SK-N-DZ (cell line): ENCODE measurements around the gene EPN2.

ENCODE experiments used
- DNase-seq: peaks from one replicate; pipeline ENCODE4 v3.0.0-alpha.2; 2015; ENCODE audit warnings: low spot score

EPN2 gene

DNA sequence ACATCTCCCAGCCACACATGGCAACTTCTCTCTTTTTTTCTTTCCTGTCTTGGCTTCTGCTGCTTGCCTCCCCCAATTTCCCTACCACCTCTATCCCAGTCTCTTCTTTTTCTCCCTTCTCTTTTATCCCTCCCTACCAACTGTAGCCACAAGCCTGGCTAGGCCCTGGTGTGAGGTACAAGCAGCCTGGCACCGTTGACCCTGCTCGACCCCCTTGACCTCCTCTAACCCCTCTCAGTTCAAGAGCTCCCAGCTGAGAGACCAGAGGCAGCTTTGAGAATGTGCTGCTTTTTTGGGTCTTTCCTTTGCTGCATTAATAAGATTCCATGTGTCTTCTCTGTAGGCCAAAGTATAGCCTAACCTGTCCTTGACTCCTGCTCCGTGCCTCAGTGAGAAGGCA is 93.1 kb downstream of the EPN2 start:
- no peak for DNase-seq

DNA sequence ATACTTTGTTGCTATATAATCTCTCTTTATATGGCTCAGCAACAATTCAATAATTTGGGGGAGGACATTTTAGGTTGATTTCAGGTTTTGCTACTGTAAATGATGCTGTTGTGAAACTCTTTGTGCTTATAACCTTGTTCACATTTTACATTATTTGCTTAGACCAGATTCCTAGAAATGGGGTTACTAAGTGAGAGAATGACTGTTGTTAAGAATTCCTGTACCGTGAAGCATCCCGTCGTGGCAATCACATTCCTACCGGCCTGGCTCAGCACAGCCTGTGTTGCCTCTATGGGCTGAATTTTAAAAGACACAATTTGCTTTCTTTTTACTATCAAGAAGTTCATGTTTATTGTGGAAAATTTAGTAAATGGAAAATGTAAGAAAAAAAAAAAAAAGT is 94.0 kb downstream of the EPN2 start:
- DNase-seq = no peak

DNA sequence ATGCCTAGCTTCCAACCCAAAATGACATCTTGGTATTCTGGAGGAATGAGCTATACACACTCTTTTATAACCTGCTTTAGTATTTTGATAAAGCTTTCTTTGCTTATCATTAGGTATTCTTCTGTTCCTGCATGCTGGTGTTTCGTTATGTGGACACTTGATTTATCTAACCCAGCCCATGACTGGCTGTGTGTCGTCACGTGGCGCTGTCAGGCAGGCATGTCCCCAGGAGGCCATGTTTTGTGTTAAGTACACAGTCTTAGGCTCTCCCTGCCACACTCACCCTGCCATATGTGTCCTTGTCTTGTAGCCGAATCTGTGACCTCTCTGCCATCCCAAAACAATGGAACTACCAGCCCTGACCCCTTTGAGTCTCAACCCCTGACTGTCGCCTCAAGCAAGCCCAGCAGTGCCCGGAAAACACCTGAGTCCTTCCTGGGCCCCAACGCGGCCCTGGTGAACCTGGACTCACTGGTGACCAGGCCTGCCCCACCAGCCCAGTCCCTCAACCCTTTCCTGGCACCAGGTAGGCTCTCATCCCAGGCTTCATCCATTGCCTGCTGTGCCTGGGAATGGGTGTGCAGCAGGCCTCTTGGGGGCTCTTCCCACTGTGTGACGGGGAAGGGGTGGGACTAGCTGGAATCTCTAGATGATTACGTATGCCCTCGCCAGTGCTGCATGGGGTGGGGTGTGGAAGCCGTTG is 94.5 kb downstream of the EPN2 start:
- DNase-seq = no peak

DNA sequence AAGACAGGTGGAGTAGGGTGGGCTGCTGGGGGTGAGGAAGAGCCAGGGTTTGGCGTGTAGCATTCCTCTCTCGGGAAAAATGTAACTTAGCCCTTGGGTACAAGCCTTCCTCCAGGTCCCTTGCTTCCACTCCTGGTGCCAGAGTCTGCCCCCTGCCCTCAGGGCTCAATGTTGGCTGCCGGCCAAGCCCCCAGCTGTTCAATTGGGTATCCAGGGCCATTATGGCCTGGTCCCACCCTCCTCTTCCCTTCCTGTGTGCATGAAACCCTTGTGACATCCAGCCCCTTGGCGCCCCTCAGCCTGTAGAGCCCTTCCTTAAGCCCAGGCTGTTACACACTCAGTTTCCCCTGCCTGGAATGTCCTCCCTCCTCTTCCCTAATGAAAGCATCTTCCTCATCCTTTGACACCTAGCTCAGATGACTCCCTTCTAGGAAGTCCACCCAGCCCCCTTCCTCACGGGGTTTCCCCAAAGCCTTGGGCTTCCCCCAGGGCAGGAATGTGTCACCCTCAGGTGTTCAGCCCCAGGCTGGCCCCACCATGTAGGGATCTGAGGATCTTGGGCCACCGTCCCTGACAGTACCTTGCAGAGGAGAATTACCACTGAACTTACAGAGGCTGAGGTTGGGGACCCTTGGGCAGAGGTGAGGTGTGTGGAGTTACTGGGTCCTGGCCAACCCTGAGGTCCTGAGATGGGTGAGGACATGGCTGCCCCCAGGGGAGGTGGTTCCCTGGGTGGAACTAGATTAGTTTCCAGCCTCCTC is 95.4 kb downstream of the EPN2 start:
- no peak for DNase-seq

DNA sequence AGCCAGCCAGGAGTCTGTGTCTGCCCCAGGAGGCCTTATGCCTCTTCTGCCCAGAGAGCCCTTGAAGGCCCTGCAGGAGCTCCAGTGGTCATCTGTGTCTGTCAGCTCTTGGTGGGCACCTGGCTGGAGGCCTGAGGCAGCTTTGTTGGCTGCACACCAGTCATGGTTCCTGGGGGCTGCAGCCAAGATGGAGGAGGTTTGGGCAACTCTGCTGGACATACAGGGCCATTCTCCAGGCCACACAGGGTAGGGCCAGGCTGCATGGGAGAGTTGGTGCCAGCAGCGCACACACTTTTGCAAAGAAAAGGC is 95.9 kb downstream of the EPN2 start:
- DNase-seq = no peak

DNA sequence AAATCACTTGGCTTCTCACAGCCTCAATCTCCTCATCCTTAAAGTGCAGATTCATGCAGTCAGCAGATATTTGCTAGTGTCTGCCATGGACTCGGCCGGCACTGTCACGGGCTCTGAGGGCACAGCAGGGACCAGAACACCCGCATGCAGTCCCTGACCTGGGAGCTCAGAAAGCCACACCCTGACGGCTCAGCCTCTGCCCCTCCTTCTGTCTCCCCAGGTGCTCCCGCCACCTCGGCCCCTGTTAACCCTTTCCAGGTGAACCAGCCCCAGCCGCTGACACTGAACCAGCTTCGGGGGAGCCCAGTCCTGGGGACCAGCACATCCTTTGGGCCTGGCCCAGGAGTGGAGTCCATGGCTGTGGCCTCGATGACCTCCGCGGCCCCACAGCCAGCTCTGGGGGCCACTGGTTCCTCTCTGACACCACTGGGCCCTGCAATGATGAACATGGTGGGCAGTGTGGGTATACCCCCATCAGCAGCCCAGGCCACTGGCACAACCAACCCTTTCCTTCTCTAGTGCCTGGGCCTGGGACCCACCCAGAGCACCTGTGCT is 96.6 kb downstream of the EPN2 start:
- DNase-seq = no peak

DNA sequence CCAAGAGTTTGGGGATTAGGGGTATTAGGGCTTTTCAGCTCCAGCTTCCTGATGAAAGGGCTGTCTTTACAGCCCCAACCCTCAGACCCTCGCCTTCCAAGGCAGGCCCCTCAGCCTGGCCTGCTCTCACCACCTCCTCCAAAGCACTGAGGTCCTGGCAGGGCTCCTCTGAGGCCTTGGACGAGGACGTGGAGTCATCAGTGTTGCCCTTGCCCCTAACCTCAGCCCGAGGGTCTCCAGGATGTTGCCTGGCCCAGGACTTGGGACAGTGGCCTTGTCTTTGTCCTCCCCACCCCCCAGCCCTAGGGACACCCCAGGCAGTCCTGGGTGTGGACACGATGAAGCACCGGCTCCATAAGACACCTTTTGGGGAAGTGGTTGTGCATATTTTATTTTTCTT is 97.2 kb downstream of the EPN2 start:
- no peak for DNase-seq

DNA sequence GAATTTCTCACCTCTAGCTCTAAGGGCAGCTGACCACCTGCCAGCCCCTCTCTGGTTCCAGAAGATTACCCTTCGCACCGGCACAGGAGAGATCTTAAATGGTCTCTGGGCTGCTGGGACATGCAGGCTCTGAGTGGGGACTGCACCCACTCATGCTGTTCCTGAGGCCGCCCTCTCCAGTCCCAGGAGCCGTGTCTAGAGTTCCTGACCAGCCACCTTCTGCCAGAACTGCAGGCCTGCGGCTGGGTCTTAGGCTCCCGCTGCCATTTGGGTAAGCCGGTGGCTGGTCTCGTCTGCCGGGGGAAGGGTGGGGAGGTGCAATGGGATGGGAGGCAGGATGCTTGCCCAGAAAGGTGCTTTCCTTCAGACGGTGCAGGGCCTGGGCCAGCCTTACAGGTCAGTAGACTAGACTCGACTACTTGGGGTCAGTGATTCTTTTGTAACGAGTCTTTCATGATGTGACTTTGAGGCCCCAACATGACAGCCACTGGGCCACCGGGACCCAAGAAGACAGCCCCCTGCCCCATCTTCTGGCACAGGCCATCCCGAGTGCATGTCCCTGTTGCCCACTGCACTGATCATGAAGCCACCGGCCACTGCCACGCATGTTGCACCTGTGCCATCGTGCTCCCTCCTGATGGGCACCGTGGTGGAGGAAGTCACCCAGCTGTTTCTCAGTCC is 98.9 kb downstream of the EPN2 start:
- DNase-seq = no peak

DNA sequence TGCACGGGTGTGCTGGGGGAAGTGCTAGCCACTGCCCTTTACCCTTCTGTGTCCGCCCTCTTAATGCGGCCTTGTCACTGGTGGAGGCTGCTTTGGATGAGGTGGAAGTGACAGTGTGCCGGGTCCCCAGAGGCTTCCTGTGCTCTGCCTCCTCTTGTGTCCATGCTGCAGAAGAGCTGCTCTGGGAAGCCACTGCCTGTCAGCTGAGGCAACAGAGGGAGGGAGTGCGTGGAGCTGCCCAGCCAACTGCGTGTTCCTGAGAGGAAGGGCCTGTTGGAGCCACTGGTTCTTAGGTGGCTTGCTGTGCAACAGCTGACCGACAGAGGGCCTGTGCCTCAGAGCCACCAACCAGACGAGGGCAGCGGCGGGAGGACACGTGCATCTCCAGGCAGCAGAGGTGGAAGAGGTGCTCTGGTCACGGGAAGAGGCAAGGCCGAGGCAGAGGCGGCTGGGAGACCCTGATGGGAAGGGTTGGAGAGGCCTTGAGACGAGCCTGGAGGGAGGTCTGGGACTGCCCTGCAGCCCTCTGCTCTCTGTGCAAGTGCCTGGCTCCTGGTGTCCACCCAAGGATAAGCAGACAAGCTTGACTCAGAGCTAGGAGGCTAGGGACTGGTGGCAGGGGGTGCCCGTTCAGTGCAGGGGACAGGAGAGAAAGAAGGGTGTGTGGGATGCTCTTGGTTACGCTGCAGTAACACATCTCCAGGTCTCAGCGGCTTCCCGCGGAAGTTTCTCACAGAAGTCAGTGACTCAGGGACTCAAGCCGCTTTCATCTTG is 100.0 kb downstream of the EPN2 start:
- DNase-seq = no peak

DNA sequence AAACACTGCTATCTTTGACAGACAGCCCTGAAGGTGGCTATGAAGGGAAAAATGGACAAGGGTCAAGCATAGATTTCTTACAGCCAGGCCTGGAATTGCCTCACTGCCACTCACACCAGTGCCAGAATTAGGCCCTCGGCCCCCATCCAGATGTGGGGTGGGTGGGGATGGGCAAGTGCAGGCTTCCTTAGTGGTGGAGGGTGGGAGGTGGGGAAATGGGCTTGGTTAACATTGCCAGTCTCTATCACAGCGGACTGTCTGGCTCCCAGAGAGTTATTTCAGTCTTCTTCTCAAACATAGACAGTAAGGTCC is 100.5 kb downstream of the EPN2 start:
- DNase-seq = no peak

DNA sequence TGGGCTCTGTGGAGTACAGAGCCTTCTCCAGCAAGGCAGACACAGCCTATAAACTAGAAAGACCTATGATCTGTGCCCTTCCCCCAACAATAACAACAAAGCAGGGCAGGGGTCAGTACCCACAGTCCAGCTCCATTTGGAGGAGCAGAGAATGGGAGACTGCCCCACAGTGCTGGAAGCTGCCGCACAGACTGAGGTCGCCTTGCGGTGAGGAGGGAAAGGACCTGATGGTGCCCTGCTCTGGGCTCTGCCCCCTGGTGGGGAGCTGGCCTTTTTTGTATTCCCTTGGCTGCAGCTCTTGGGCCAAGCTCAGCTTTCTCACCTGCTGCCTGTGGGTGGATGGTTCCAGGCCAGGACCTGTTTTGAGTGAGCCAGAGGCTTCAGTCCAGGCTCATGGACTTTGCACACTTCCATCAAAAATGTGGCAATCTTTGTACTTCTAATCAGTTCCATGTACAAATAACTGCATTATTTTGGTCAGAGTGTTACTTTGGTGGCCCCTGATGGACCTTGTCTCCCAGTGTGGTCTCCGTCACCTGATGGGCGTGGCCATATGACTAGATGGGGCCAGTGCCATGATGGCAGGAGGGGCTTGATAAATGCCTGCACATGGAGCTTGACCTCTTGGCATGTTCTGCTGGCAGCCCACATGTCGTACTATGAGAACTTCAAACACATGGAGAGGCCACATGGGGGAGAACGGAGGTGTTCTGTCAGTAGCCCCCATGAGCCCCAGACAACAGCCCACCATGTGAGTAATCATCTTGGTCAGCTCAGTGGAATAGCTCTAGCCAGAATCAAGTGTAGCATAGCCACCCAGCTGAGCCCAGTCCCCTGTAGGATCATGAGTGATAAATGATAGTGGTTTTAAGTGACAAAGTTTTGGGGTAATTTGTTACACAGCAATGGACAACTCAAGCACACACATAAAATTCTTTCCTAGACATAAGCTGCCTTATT is 101.1 kb downstream of the EPN2 start:
- DNase-seq = peak; percentile 45

DNA sequence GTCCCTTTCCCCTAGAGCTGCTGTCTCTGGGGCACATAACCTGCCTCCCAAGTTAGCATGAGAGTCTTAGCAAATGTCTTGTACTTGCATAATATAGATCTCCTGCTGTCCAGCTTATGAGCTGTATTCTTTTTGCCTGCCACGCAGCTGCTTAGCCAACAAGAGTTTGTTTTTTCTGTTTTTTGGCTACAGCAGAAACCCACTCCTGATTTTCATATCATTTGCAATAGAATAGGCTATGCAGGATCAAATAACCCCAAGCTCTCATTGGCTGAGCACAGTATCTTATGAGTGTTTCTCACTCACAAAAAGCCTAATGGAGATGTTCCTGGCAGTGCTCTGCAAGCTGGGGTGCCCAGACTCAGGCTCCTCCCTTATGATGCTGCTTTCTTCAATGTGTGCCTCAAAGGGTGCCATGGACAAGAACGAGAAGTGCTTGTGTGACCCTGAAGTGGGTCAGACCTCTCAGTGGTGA is 102.2 kb downstream of the EPN2 start:
- no peak for DNase-seq

DNA sequence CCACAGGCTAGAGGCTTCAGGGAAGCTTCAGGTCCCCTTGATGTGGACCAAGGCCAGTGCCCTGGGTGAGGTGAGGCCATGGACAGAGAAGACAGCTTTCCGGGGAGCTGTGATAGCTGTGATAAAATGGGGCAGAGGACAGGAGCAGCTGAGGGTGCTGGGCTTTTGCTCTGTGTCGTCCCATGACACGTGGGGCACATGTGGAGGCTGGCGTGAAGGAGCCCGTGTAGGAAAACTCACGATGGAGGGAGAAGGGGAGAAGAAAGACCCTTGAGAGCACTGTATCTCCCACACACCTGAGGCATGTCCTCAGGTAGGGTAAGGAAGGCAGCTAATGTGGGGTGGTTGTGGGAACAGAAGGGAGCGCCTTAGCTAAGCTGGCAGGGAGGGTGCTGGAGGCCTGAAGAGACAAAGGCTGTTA is 104.1 kb downstream of the EPN2 start:
- no peak for DNase-seq

DNA sequence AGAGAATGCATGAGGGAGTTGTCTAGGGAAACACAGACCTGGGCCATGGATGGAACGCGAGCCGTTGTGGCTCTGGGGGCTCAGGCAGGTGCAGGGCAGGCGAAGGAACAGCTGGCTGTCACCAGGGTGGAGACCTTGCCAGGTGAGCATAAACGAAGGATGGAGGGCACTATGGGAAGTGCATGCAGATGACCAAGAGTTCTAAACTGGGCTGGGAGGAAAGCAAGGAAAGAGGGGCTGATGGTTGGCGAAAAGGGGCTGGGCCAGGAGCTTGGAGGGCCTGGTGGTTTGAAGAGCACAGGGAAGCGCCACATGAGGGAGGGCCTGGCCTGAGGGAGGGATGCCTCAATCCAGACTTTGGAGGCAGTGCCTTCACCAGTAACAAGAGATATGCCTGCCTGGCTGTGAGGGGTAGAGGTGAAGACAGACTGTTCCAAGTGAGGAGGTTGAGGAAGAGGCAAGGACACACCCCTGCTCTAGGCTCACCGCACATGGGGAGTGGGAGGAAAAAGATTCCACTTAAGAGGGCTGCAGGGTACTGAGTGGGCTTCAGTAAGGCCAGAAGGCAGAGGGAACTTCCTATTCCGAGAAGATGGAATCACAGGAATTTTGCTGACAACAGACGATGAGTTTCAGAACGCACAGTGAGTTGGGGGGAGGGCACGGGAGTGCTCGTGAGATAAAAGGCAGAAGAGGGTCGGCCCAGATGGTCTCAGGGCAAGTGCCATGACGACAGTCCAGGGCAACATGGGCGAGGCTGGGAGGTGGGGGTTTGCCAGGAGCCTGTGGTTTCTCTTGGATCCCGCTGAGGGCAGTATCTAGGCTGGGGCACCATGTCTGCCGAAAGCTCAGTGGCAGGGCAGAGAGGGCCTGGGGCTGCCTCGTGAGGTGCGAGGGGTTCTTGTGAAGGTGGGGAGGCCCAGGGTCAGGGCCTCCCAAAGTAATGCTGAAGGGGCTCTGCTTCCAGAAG is 104.8 kb downstream of the EPN2 start:
- DNase-seq = no peak

DNA sequence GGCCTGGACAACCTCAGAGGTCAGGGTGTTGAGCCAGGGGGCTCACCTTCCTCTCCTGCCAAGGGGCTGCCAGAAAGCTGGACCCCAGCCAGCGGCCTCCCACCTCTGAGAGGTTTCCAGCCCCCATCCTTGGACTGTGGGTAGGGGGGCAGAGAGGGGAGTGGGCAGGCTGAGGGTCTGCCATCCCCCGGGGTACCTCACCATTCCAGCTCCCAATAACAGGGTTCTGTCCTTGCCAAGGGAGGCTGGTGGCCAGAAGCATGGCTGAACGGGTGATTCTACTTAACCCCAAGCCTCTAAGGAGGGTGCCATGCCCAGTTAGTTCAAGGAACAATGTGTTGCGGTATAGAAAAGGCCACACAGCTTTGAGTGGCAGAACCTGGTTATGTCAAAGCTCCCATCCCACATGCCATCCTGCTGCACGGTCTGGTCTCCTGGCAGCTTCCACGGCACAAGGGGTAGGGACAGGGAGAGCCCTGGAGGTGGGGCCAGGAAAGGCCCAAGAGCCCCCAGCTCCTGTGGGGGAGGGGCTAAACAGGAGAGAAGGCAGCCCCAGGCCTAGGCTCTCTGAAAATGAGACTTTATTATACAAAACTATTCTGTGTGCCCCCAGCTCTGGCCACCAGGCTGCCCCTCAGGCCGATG is 105.6 kb downstream of the EPN2 start:
- DNase-seq = no peak

DNA sequence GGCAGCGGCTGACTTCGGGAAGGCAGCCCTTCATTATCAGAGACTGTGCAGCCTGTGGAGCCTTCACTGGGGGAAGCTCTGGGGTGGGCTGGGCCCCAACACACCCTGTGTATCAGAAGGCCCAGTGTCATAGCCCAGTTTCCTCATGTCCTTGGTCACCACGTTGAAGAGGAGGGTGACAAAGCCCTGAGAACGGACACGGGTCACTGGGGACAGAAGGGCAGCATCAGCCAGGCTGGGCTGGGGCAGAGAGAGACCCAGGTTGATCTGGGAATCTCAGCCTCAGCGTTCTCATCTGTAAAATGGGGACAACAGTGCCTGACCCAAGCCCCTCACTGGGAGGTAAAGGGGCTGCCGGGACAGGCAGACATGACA is 106.1 kb downstream of the EPN2 start:
- no peak for DNase-seq

DNA sequence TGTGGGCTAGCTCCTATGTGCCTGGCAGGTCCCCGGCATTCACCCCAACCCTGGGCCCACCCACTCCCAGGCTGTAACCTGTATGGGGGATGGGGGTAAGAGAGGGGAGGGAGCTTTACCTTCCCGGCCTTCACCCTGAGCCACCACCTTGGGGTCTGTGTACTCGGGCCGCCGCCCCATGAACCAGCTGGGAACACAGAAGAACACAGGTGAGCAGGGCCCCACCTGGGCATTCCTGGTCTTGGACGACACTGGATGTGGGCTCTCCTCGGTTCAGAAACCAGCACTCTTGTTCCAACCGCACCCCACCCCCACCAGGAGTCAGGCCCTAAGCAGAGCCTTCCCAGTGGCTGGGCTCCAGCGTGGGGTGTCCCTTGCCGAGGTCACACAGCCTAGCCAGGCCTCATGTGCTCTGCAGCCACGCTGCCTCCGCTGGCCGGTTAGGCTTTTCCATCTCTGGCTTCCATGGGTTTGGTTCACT is 106.5 kb downstream of the EPN2 start:
- DNase-seq = no peak

DNA sequence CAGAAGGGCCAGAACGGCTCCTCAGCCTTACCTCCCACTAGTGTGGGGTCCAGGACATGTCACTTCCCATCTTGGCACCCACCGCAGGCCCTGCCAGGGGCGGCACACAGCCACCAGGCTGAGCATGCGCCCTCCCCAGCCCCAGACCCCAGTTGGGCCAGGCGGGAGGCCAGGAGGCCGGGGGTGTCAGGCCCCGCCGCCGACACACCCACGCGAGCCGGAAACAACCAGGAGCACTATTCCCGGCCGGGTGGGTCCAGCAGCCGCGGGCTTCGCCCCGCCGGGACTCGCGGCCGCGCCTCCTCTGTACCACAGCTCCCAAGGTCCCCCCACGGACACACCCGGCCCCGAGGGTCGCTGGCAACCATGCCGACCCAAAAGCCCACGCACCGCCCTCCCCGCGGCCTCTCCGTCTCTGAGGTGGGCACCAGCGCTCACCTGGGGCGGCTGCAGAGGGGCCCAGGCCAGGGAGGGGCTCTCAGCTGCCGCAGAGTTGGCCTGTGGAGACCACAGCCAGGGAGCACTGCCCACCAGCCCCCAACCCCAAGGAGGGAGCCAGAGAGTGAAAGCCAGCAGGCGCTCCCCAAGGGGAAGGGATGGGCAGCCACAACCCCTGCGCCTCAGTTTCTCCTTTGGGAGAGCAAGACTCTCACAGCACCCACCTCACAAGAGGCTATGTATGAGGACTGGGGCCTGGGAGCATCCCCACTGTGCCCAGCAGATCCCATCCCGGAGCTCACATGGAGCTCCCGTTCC is 107.3 kb downstream of the EPN2 start:
- no peak for DNase-seq
